Measurements from ENCODE around the gene OPHN1. TPM values are rescaled to one million over a fixed set of nuclear protein-coding genes. Genes with fewer than 3 reads are reported as not detected.

The OPHN1 gene
- total and polyA plus RNA-seq, 10 of the 15 experiments (the other 5 are each of a cell fraction or from before 2014, with no cell fraction given) = under 0.01 to 0.03 (median 0.03) TPM; not detected in 6

DNA sequence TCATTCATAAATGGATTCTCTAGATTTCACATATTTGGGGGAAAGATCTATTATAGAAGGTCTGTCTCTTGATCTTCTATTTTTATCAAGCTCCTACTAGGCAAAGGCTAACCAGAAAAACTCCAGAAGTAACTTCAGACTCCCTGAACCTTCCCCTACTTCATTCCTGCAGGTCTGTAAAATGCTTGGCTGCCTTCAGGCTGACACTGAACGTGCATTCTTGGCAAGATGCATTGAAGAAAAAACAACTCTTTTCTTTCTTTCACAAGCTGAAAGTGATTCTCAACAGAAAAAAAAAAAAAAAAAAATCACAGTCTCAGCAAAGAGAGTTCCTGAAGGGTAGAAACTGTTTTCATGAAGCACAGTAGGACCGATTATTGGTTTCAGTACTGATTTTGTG, 12.7 kb downstream of the OPHN1 start:
- intact Hi-C loops (cut with micrococcal nuclease; ENCODE audit: unreplicated experiment) = no loop called here
- Histone ChIP-seq H2AFZ (ENCODE audit: control insufficient read depth, low read depth, low read length) (no peak overlapping the region), H3K9ac (ENCODE audit: control insufficient read depth, insufficient read depth, low read length) (no peak overlapping the region), H3K4me1 (ENCODE audit: control insufficient read depth, insufficient read depth, low read length) (no peaks in the 10 kb centered on the region), H3K27me3 (replicated peaks in 1 of 2; ENCODE audit: control insufficient read depth in 2 of 2, insufficient read depth in 2 of 2, low read length in 1 of 2) (no peaks in the 10 kb centered on the region), H3K27ac (ENCODE audit: control insufficient read depth, insufficient read depth) (no peak overlapping the region), H3K79me2 (ENCODE audit: control insufficient read depth, insufficient read depth, low read length) (no peaks in the 10 kb centered on the region), H4K20me1 (ENCODE audit: control insufficient read depth, insufficient read depth) (no peaks in the 10 kb centered on the region), H3K4me3 (no peak overlapping the region), H3K4me2 (ENCODE audit: control insufficient read depth, insufficient read depth) (no peak overlapping the region), H3K9me3 (replicated peaks; ENCODE audit: control insufficient read depth, insufficient read depth, low read length) (no peaks in the 10 kb centered on the region), H3K36me3 (ENCODE audit: control insufficient read depth in 2 of 2, insufficient read depth in 2 of 2, low read length in 1 of 2) (no peaks in the 10 kb centered on the region)
- RAD21 ChIA-PET (ENCODE audit: unreplicated experiment) = no interaction called here
- CTCF ChIA-PET = no interaction called here
- DNase-seq (ENCODE audit: low read depth, low spot score) (no peak), ATAC-seq (no peak), FAIRE-seq (no peak)
- BruUV-seq (replicated peaks) = no TSS peak
- SMC1A ChIA-PET (ENCODE audit: uncharacterized antibody, unreplicated experiment) = no interaction called here
- in situ Hi-C loops (cut with MboI) = no loop called here
- POLR2A ChIA-PET = no interaction called here
- WGBS (ENCODE audit: insufficient coverage, insufficient replicate concordance, low lambda C conversion rate, missing lambda C conversion rate) = 0% methylated on average over 2 of the region's 2 CpGs
- TF ChIP-seq, protein P1, sequence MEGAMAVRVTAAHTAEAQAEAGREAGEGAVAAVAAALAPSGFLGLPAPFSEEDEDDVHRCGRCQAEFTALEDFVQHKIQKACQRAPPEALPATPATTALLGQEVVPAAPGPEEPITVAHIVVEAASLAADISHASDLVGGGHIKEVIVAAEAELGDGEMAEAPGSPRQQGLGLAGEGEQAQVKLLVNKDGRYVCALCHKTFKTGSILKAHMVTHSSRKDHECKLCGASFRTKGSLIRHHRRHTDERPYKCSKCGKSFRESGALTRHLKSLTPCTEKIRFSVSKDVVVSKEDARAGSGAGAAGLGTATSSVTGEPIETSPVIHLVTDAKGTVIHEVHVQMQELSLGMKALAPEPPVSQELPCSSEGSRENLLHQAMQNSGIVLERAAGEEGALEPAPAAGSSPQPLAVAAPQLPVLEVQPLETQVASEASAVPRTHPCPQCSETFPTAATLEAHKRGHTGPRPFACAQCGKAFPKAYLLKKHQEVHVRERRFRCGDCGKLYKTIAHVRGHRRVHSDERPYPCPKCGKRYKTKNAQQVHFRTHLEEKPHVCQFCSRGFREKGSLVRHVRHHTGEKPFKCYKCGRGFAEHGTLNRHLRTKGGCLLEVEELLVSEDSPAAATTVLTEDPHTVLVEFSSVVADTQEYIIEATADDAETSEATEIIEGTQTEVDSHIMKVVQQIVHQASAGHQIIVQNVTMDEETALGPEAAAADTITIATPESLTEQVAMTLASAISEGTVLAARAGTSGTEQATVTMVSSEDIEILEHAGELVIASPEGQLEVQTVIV (IDR thresholded peaks at IDR 0.05; ENCODE audit: borderline replicate concordance, partially characterized antibody) = no peak
- no peak for TF ChIP-seq STAT1 (conservative IDR thresholded peaks at IDR 0.05)
- TF ChIP-seq HCFC1 (IDR thresholded peaks at IDR 0.05; ENCODE audit: low read length) = no peak
- TF ChIP-seq, protein P2, sequence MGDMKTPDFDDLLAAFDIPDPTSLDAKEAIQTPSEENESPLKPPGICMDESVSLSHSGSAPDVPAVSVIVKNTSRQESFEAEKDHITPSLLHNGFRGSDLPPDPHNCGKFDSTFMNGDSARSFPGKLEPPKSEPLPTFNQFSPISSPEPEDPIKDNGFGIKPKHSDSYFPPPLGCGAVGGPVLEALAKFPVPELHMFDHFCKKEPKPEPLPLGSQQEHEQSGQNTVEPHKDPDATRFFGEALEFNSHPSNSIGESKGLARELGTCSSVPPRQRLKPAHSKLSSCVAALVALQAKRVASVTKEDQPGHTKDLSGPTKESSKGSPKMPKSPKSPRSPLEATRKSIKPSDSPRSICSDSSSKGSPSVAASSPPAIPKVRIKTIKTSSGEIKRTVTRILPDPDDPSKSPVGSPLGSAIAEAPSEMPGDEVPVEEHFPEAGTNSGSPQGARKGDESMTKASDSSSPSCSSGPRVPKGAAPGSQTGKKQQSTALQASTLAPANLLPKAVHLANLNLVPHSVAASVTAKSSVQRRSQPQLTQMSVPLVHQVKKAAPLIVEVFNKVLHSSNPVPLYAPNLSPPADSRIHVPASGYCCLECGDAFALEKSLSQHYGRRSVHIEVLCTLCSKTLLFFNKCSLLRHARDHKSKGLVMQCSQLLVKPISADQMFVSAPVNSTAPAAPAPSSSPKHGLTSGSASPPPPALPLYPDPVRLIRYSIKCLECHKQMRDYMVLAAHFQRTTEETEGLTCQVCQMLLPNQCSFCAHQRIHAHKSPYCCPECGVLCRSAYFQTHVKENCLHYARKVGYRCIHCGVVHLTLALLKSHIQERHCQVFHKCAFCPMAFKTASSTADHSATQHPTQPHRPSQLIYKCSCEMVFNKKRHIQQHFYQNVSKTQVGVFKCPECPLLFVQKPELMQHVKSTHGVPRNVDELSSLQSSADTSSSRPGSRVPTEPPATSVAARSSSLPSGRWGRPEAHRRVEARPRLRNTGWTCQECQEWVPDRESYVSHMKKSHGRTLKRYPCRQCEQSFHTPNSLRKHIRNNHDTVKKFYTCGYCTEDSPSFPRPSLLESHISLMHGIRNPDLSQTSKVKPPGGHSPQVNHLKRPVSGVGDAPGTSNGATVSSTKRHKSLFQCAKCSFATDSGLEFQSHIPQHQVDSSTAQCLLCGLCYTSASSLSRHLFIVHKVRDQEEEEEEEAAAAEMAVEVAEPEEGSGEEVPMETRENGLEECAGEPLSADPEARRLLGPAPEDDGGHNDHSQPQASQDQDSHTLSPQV (IDR thresholded peaks at IDR 0.05) = no peak
- no peak for TF ChIP-seq LARP7 (IDR thresholded peaks at IDR 0.05)
- no peak for TF ChIP-seq JUND (IDR thresholded peaks at IDR 0.05; ENCODE audit: low read depth, low read length)
- no peak for TF ChIP-seq HDAC2 (IDR thresholded peaks at IDR 0.05)
- no peak for TF ChIP-seq MXI1 (IDR thresholded peaks at IDR 0.05; ENCODE audit: low read depth, low read length)
- TF ChIP-seq, protein P3, sequence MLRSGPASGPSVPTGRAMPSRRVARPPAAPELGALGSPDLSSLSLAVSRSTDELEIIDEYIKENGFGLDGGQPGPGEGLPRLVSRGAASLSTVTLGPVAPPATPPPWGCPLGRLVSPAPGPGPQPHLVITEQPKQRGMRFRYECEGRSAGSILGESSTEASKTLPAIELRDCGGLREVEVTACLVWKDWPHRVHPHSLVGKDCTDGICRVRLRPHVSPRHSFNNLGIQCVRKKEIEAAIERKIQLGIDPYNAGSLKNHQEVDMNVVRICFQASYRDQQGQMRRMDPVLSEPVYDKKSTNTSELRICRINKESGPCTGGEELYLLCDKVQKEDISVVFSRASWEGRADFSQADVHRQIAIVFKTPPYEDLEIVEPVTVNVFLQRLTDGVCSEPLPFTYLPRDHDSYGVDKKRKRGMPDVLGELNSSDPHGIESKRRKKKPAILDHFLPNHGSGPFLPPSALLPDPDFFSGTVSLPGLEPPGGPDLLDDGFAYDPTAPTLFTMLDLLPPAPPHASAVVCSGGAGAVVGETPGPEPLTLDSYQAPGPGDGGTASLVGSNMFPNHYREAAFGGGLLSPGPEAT (IDR thresholded peaks at IDR 0.05; ENCODE audit: low read depth) = no peak
- no peak for TF ChIP-seq SPI1 (IDR thresholded peaks at IDR 0.05; ENCODE audit: borderline replicate concordance, insufficient read depth, low read depth, low read length)
- TF ChIP-seq PAX8 (IDR thresholded peaks at IDR 0.05) = no peak
- no peak for TF ChIP-seq RFX5 (IDR thresholded peaks at IDR 0.05; ENCODE audit: low read depth, low read length)
- no peak for TF ChIP-seq SIN3A (IDR thresholded peaks at IDR 0.05; ENCODE audit: low read depth, low read length)
- no peak for TF ChIP-seq SMAD5 (IDR thresholded peaks at IDR 0.05; ENCODE audit: low read depth)
- TF ChIP-seq, protein P4, sequence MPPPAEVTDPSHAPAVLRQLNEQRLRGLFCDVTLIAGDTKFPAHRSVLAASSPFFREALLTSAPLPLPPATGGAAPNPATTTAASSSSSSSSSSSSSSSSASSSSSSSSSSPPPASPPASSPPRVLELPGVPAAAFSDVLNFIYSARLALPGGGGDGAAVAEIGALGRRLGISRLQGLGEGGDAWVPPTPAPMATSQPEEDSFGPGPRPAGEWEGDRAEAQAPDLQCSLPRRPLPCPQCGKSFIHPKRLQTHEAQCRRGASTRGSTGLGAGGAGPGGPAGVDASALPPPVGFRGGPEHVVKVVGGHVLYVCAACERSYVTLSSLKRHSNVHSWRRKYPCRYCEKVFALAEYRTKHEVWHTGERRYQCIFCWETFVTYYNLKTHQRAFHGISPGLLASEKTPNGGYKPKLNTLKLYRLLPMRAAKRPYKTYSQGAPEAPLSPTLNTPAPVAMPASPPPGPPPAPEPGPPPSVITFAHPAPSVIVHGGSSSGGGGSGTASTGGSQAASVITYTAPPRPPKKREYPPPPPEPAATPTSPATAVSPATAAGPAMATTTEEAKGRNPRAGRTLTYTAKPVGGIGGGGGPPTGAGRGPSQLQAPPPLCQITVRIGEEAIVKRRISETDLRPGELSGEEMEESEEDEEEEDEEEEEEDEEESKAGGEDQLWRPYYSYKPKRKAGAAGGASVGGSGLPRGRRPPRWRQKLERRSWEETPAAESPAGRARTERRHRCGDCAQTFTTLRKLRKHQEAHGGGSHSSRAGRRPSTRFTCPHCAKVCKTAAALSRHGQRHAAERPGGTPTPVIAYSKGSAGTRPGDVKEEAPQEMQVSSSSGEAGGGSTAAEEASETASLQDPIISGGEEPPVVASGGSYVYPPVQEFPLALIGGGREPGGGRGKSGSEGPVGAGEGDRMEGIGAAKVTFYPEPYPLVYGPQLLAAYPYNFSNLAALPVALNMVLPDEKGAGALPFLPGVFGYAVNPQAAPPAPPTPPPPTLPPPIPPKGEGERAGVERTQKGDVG (CRISPR knock-in tag; IDR thresholded peaks at IDR 0.05) = no peak
